ENCODE results near the gene KHSRP.
"Not testable (repeated sequence)": the region's sequence is repeated elsewhere in the genome, so short reads cannot be mapped to it uniquely, and the experiment has no call there.

The KHSRP gene

DNA sequence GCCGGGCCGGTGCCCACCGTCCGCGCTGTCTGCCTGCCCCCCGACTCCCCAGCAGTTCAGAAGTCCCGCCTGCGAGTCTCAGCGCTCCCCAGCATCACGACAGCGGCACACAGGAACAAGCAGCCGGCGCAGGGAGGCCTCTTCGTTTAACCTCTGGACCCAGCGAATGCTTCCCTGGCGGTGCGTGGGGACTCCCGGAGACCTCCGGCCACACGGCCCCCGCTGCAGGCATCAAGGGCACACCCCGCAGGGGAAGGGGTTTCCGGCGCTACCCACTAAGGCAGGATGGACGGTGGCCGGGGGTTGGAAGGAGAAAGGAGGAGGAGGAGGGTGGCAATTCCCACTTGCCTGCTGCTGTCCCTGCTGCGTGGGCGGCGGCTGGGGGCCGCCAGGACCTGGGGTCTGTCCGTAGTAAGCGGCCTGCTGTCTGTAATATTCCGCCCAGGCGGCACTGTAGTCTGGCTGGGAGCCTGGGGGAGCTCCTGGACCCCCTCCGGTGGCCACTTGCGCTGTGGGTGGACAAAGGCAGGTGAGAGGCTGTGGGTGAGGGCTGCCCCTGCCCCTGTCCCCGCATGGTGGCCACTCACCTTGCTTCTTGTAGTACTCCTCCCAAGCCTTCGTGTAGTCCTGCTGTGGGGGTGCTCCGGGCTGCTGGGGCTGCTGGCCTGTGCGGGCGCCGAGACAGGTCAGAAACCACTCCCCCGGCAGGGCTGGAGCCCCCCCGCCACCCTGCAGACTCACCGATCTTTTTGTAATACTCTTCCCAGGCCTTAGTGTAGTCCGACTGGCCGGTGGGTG lies 9.6 kb downstream of the KHSRP start:
- no peak overlapping the region for H3K4me3 ChIP-seq (ENCODE audit: low read length)
- no peak overlapping the region for H3K9ac ChIP-seq (ENCODE audit: low read depth, low read length)
- no peaks in the 10 kb centered on the region for H3K27me3 ChIP-seq (ENCODE audit: control insufficient read depth, insufficient read depth, low read length)
- H3K4me1 ChIP-seq (ENCODE audit: control insufficient read depth, insufficient read depth, low read length) = no peaks in the 10 kb centered on the region
- no peaks in the 10 kb centered on the region for H3K9me3 ChIP-seq (replicated peaks; ENCODE audit: low read length)
- no peak overlapping the region for H3K4me2 ChIP-seq (ENCODE audit: low read length)
- H3K36me3 ChIP-seq (ENCODE audit: insufficient read depth, low read length) = peaks cover 60% of the 10 kb centered on the region

DNA sequence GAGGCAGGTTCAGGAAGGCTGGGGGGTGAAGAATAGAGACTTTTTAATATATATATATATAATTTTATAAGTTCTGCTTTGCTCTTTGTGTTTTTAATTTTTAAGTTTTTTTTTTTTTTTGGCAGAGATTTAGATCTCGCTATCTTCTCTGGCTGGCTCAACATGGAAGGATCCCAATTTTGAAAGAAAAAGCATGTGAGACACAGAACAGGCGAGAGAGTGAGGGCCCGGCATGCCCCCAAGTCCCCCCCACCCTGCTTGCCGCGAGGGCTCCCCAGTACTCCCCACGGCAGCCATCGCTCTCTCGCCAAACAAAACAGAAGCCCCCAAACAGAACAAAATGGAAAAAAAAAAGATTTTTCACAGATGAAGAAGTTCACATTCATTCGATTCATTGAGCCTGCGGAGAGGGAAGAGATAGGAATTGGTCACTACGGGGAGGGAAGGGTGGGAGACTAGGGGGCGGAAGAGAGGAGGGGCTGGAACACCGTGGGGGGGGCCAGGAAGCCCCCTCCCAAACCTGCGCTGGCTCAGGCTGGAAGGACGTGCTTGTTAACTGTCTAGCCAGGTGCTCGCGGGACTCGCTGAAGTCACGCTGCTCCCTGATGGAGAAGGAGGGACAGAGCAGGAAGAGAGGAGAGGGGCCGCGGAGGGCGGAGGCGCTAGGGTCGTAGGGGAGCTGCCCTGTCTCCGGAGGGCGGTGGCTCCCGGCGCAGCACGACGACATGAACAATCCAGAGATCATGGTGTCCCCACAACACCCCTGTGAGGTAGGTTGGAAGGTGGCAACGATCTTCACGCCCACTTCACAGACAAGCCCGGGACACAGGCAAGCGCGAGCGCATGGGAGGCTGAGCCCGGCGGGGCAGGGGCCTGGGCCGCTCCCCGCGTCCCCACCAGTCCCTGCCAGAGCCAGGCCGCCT lies 10.6 kb downstream of the KHSRP start:
- Histone ChIP-seq H3K9ac (ENCODE audit: low read depth, low read length) (no peak overlapping the region), H3K9me3 (replicated peaks; ENCODE audit: low read length) (no peaks in the 10 kb centered on the region), H3K27me3 (ENCODE audit: control insufficient read depth, insufficient read depth, low read length) (no peaks in the 10 kb centered on the region), H3K4me2 (ENCODE audit: low read length) (no peak overlapping the region), H3K4me1 (ENCODE audit: control insufficient read depth, insufficient read depth, low read length) (no peaks in the 10 kb centered on the region), H3K4me3 (ENCODE audit: low read length) (no peak overlapping the region), H3K36me3 (ENCODE audit: insufficient read depth, low read length) (peaks cover 51% of the 10 kb centered on the region)

DNA sequence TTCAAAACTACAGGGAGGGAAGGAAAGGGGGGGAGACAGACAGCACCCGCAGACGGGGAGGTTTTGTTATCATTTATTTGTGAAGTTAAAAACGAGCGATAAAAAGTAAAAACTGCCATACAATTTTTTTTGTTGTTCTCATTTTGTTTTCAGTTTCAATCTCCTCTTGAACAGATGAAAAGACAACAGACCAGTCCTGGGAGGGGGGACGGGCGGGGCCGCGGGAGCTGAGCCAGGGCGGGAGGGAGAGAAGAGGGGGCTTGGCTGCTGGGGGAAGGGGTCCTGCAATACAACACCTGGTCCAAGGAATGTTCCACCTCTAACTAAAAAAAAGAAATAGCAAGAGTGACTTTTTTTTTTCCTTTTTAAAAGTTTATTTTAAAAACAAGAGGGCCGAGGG lies 11.3 kb downstream of the KHSRP start:
- Histone ChIP-seq H3K4me2 (ENCODE audit: low read length) (no peak overlapping the region), H3K4me1 (ENCODE audit: control insufficient read depth, insufficient read depth, low read length) (no peaks in the 10 kb centered on the region), H3K9me3 (replicated peaks; ENCODE audit: low read length) (no peaks in the 10 kb centered on the region), H3K4me3 (ENCODE audit: low read length) (no peak overlapping the region), H3K36me3 (ENCODE audit: insufficient read depth, low read length) (peaks cover 44% of the 10 kb centered on the region), H3K27me3 (ENCODE audit: control insufficient read depth, insufficient read depth, low read length) (no peaks in the 10 kb centered on the region), H3K9ac (ENCODE audit: low read depth, low read length) (no peak overlapping the region)

DNA sequence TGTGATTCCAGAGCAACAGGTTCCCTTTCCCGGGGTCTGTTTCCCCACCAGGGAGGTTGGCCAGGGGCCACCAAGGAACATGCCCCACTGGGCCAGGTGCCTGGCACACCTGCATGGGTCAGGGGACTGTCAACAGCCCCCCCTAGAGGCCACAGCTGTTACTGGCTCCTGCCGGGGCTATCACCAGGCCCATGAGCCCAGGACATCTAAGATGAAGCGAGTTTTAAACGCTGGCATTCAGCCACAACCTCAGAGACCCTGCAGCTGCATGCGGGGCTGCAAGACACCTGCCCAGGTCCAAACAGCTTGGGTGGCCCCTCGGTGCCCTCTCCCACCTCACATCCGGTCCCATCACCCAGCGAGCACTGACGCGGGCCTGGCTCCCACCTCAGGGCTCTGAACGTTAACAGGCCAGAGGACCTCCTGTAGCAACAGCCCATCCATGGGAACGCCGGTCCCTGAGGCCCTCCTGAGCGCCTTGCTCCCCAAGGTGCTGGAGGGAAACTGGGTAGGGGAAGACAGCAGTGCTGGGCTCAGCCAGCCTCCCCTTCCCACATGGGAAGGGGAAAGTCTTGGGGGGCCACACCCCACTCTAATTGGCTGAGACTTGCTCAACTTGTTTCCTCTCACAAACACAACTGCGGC lies 12.0 kb downstream of the KHSRP start:
- Histone ChIP-seq H3K36me3 (ENCODE audit: insufficient read depth, low read length) (peaks cover 38% of the 10 kb centered on the region), H3K4me3 (ENCODE audit: low read length) (no peak overlapping the region), H3K4me1 (ENCODE audit: control insufficient read depth, insufficient read depth, low read length) (no peaks in the 10 kb centered on the region), H3K9ac (ENCODE audit: low read depth, low read length) (no peak overlapping the region), H3K27me3 (ENCODE audit: control insufficient read depth, insufficient read depth, low read length) (no peaks in the 10 kb centered on the region), H3K9me3 (replicated peaks; ENCODE audit: low read length) (no peaks in the 10 kb centered on the region), H3K4me2 (ENCODE audit: low read length) (no peak overlapping the region)

DNA sequence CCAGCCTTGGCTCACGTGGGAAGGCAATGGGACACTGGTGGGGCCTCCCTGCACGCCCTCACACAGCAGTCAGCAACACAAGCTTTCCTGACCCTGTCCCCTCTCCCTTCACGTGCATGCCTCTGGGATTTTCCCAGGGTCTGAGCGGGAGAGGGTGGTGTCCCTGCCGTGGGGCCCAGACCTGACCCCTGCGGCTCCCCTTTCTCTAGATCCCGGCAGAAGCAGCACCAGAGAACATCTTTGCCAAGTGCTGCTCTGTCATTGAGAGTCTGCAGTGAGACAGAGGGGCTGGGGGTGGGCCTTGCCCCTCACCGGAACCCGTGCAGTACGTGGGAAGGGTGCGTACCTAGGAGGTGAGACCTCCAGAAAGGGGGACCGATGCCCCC lies 12.6 kb downstream of the KHSRP start:
- H3K4me3 ChIP-seq (ENCODE audit: low read length) = no peak overlapping the region
- no peak overlapping the region for H3K4me2 ChIP-seq (ENCODE audit: low read length)
- peaks cover 33% of the 10 kb centered on the region for H3K36me3 ChIP-seq (ENCODE audit: insufficient read depth, low read length)
- no peaks in the 10 kb centered on the region for H3K9me3 ChIP-seq (replicated peaks; ENCODE audit: low read length)
- H3K9ac ChIP-seq (ENCODE audit: low read depth, low read length) = no peak overlapping the region
- H3K27me3 ChIP-seq (ENCODE audit: control insufficient read depth, insufficient read depth, low read length) = no peaks in the 10 kb centered on the region
- H3K4me1 ChIP-seq (ENCODE audit: control insufficient read depth, insufficient read depth, low read length) = no peaks in the 10 kb centered on the region

DNA sequence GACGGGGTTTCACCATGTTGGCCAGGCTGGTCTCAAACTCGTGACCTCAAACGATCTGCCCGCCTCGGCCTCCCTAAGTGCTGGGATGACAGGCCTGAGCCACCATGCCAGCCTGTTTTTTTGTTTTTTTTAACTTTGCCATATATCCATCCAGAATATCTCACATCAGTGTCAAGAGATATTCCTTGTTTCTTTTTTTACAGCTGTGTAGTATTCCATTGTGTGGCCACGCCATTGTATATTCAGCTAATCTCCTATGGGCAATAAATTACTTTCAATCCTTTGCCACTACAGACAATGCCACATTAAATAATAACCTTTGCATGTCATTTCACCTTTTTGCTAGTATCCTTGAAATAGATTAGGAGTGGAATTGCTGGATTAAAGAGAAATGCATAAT lies 15.3 kb downstream of the KHSRP start:
- H3K4me1 ChIP-seq (ENCODE audit: control insufficient read depth, insufficient read depth, low read length) = no peaks in the 10 kb centered on the region
- H3K9ac ChIP-seq (ENCODE audit: low read depth, low read length) = no peak overlapping the region
- H3K4me2 ChIP-seq (ENCODE audit: low read length) = no peak overlapping the region
- H3K9me3 ChIP-seq (replicated peaks; ENCODE audit: low read length) = no peaks in the 10 kb centered on the region
- H3K4me3 ChIP-seq (ENCODE audit: low read length) = no peak overlapping the region
- peaks cover 9% of the 10 kb centered on the region for H3K36me3 ChIP-seq (ENCODE audit: insufficient read depth, low read length)
- H3K27me3 ChIP-seq (ENCODE audit: control insufficient read depth, insufficient read depth, low read length) = no peaks in the 10 kb centered on the region

DNA sequence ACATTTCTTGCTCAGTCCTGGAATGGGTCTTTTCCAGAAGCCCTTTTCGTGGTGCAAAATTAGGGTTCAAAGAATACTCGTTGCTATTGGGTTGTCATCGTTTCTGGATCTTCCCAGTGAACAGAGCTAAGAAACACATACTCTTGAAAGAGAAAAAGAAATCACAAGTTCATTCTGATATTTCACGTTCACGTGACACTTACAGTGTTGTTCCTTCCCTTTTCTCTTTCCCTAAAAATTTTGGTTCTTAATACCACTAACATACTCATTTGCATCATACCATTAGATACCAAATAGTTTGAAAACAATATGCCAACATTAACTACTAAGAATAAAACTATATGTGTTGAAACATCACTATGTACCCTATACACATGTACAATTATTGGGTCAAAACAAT lies 18.2 kb downstream of the KHSRP start:
- Histone ChIP-seq H3K9ac (ENCODE audit: low read depth, low read length) (no peak overlapping the region), H3K36me3 (ENCODE audit: insufficient read depth, low read length) (no peaks in the 10 kb centered on the region), H3K27me3 (ENCODE audit: control insufficient read depth, insufficient read depth, low read length) (no peaks in the 10 kb centered on the region), H3K9me3 (replicated peaks; ENCODE audit: low read length) (no peaks in the 10 kb centered on the region), H3K4me3 (ENCODE audit: low read length) (no peak overlapping the region), H3K4me2 (ENCODE audit: low read length) (no peak overlapping the region), H3K4me1 (ENCODE audit: control insufficient read depth, insufficient read depth, low read length) (no peaks in the 10 kb centered on the region)

DNA sequence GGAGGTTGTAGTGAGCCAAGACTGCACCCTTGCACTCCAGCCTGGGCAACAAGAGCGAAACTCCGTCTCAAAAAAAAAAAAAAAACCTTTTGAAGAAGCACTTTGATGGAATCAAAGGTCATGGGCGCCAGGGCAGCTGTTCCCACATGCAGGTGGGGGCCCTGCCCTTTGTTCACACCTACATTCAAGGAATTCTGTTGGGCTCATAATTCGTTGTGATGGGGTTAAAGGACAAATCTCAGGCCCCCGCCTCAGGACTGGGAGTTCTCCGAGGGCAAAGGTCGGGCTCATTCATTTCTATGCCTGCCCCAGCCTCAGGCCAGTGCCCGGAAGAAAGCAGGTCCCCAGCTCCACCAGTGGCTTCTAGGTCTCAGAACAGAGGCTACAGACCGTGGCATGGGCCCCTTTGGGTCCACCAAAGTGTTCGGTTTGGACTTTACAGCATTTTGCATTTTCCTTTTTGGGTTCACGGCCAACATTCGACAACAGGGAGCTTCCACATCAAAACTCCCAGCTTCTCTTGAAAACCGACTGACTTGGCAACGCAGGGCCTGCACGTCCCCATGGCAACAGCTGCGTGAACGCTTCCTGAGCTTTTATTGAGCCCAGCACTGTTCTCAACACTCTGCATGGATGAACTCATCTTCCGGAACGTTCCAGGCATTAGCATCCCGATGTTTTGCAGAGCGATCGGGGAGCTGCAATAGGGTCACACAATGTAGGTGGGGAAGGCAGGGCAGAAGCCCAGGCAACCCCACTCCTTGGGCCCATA lies 21.6 kb downstream of the KHSRP start:
- peak overlapping the region; percentile 5 for H3K4me2 ChIP-seq (ENCODE audit: low read length)
- H3K9ac ChIP-seq (ENCODE audit: low read depth, low read length) = no peak overlapping the region
- no peaks in the 10 kb centered on the region for H3K27me3 ChIP-seq (ENCODE audit: control insufficient read depth, insufficient read depth, low read length)
- H3K4me3 ChIP-seq (ENCODE audit: low read length) = no peak overlapping the region
- no peaks in the 10 kb centered on the region for H3K36me3 ChIP-seq (ENCODE audit: insufficient read depth, low read length)
- no peaks in the 10 kb centered on the region for H3K9me3 ChIP-seq (replicated peaks; ENCODE audit: low read length)
- no peaks in the 10 kb centered on the region for H3K4me1 ChIP-seq (ENCODE audit: control insufficient read depth, insufficient read depth, low read length)

DNA sequence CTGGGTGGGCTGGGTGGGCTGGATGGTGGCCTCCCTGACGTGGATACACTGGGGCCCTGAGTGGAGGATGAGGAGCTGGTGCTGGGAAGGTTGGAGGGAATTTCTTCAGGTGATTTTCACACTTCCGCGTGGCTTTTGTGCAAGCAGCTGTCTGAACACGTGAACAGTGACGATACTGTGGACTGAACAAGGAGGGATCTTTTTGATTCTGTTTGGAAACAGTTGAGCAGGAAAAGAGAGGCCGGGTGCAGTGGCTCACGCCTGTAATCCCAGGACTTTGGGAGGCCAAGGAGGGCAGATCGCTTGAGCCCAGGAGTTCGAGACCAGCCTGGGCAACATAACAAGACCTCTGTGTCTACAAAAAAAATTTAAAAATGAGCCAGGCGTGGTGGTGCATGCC lies 22.6 kb downstream of the KHSRP start:
- H3K9me3 ChIP-seq (replicated peaks; ENCODE audit: low read length) = no peaks in the 10 kb centered on the region
- H3K4me1 ChIP-seq (ENCODE audit: control insufficient read depth, insufficient read depth, low read length) = no peaks in the 10 kb centered on the region
- no peak overlapping the region for H3K4me2 ChIP-seq (ENCODE audit: low read length)
- no peak overlapping the region for H3K9ac ChIP-seq (ENCODE audit: low read depth, low read length)
- H3K4me3 ChIP-seq (ENCODE audit: low read length) = no peak overlapping the region
- no peaks in the 10 kb centered on the region for H3K27me3 ChIP-seq (ENCODE audit: control insufficient read depth, insufficient read depth, low read length)
- no peaks in the 10 kb centered on the region for H3K36me3 ChIP-seq (ENCODE audit: insufficient read depth, low read length)

DNA sequence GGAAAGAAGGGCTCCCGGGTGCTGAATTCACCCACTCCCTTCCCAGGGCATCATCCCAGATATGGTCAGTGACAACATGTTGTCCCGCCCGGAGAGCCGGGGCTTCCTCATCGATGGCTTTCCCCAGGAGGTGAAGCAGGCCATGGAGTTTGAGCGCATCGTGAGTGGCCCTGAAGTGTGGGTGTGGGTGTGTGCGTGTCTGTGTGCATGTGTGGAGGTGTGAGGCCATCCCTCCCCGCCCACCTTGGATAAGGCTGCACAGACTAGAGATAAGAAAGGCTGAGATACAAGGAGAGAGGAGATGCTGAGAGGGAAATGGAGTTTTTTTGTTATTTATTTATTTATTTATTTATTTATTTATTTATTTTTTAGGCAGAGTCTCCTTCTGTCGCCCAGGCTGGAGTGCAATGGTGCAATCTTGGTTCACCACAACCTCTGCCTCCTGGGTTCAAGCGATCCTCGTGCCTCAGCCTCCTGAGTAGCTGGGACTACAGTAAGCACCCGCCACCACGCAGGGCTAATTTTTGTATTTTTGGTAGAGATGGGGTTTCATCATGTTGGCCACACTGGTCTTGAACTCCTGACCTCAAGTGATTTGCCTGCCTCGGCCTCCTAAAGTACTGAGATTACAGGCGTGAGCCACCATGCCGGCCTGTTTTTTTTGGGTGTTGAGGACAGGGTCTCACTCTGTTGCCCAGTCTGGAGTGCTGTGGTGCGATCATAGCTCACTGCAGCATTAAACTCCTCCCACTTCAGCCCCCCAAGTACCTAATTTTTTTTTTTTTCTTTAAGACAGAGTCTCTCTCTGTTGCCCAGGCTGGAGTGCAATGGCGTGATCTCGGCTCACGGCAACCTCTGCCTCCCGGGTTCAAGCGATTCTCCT lies 24.3 kb downstream of the KHSRP start:
- H3K4me1 ChIP-seq (ENCODE audit: control insufficient read depth, insufficient read depth, low read length); H3K36me3 ChIP-seq (ENCODE audit: insufficient read depth, low read length); H3K4me3 ChIP-seq (ENCODE audit: low read length); H3K9me3 ChIP-seq (replicated peaks; ENCODE audit: low read length); H3K27me3 ChIP-seq (ENCODE audit: control insufficient read depth, insufficient read depth, low read length); H3K4me2 ChIP-seq (ENCODE audit: low read length); H3K9ac ChIP-seq (ENCODE audit: low read depth, low read length): not testable (repeated sequence)

Data from skeletal muscle satellite cell (primary cell).